Omental fat pad (tissue), 4 donors: ENCODE measurements around the gene PSMB11. TPM values are rescaled to one million over a fixed set of nuclear protein-coding genes. Genes with fewer than 3 reads are reported as not detected.
A peak's percentile ranks its signal among the peaks of the same experiment; 100 is the strongest.

Source experiments
- ATAC-seq: fragments of 150-250 bp; one replicate; pipeline ENCODE4 v1.9.1; 2016; ENCODE audit warnings: mild to moderate bottlenecking, moderate library complexity; ENCODE audit not compliant: low FRiP score
- DNase-seq: peaks from one replicate; pipeline ENCODE4 v3.0.0-alpha.2; 2019; ENCODE audit warnings: low spot score
- CTCF ChIP-seq, 3 donors: fragments of 450-650 bp; IDR thresholded peaks; one replicate each; pipeline ENCODE4 v1.5.1; 2016 to 2017; ENCODE audit warnings: antibody characterized with exemption in 3 of 3, mild to moderate bottlenecking in 3 of 3, moderate library complexity in 2 of 3
- total RNA-seq, 4 donors: library from RNA; depleted of rRNA; stranded (reverse); fragments of >200 nt; gene quantifications; one replicate each; pipeline ENCODE4 v1.1.0, GENCODE V29; 2016

Gene PSMB11
- total RNA-seq = not detected

- DNase-seq (no peak), ATAC-seq (no peak)
- no peak for TF ChIP-seq CTCF (IDR thresholded peaks at IDR 0.05)
Measured at GRCh38 chr14:23042162-23042965, at the start of gene PSMB11. Gene PSMB11, plus strand, starts transcription at chr14:23042212. Its CDS starts 14 bp downstream, at chr14:23042226.

GRCh38 chr14:22993517-22993916 lies 48.5 kb upstream of the PSMB11 start:
- no peak for DNase-seq
- no peak for TF ChIP-seq CTCF (IDR thresholded peaks at IDR 0.05)
- ATAC-seq = no peak

- DNase-seq = no peak
- peak; percentile 64 for ATAC-seq
- TF ChIP-seq CTCF (IDR thresholded peaks at IDR 0.05) = no peak
Measured at GRCh38 chr14:22994762-22995275, 47.2 kb upstream of the PSMB11 start.

- no peak for TF ChIP-seq CTCF (IDR thresholded peaks at IDR 0.05)
- DNase-seq (no peak), ATAC-seq (no peak)
Measured at GRCh38 chr14:22995889-22996625, 46.0 kb upstream of the PSMB11 start.

GRCh38 chr14:22996768-22997654 lies 45.0 kb upstream of the PSMB11 start:
- peak; percentile 70 for ATAC-seq
- no peak for TF ChIP-seq CTCF (IDR thresholded peaks at IDR 0.05)
- no peak for DNase-seq

GRCh38 chr14:22997676-22998323 lies 44.2 kb upstream of the PSMB11 start:
- DNase-seq (no peak), ATAC-seq (no peak)
- no peak for TF ChIP-seq CTCF (IDR thresholded peaks at IDR 0.05)
